Immature natural killer cell (primary cell): ENCODE measurements around the gene ETNPPL. TPM values are rescaled to one million over a fixed set of nuclear protein-coding genes. Genes with fewer than 3 reads are reported as not detected.
"Not testable (repeated sequence)": the region's sequence is repeated elsewhere in the genome, so short reads cannot be mapped to it uniquely, and the experiment has no call there.

Experiments
- DNase-seq, 3 donors: peaks; one replicate each; pipeline ENCODE4 v3.0.0; 2022; ENCODE audit warnings: mixed read lengths in 1 of 3
- H3K27ac Mint-ChIP-seq, 6 donors: one replicate each; pipeline ENCODE4 v1.8.0; 2020; ENCODE audit warnings: mixed read lengths in 6 of 6, mild to moderate bottlenecking in 5 of 6, inconsistent platforms in 4 of 6, moderate library complexity in 3 of 6
- H3K27me3 Mint-ChIP-seq, 3 donors: one replicate each; pipeline ENCODE4 v1.8.0; 2020 to 2021; ENCODE audit warnings: low read depth in 3 of 3, mild to moderate bottlenecking in 3 of 3, mixed read lengths in 3 of 3, moderate library complexity in 3 of 3, inconsistent platforms in 1 of 3
- H3K36me3 Mint-ChIP-seq, 3 donors: one replicate each; pipeline ENCODE4 v1.8.0; 2020; ENCODE audit warnings: mixed read lengths in 3 of 3, inconsistent platforms in 2 of 3, mild to moderate bottlenecking in 2 of 3
- H3K4me1 Mint-ChIP-seq, 2 donors: one replicate each; pipeline ENCODE4 v1.8.0; 2020; ENCODE audit warnings: inconsistent platforms in 2 of 2, mild to moderate bottlenecking in 2 of 2, mixed read lengths in 2 of 2, moderate library complexity in 1 of 2
- H3K4me3 Mint-ChIP-seq, 5 donors: one replicate each; pipeline ENCODE4 v1.8.0; 2020; ENCODE audit warnings: mild to moderate bottlenecking in 5 of 5, mixed read lengths in 5 of 5, inconsistent platforms in 3 of 5, moderate library complexity in 3 of 5
- H3K9me3 Mint-ChIP-seq, 6 donors: one replicate each; pipeline ENCODE4 v1.8.0; 2020; ENCODE audit warnings: mild to moderate bottlenecking in 6 of 6, mixed read lengths in 6 of 6, inconsistent platforms in 4 of 6, moderate library complexity in 3 of 6
- polyA plus RNA-seq, 3 donors: library from polyadenylated mRNA; unstranded; fragments of 300-500 nt; fragmentation: Illumina TruSeq; gene quantifications; one replicate each; pipeline ENCODE4 v1.2.3, GENCODE V29; 2021

Gene ETNPPL
- polyA plus RNA-seq, 3 donors from 2014 or later = not detected

DNA sequence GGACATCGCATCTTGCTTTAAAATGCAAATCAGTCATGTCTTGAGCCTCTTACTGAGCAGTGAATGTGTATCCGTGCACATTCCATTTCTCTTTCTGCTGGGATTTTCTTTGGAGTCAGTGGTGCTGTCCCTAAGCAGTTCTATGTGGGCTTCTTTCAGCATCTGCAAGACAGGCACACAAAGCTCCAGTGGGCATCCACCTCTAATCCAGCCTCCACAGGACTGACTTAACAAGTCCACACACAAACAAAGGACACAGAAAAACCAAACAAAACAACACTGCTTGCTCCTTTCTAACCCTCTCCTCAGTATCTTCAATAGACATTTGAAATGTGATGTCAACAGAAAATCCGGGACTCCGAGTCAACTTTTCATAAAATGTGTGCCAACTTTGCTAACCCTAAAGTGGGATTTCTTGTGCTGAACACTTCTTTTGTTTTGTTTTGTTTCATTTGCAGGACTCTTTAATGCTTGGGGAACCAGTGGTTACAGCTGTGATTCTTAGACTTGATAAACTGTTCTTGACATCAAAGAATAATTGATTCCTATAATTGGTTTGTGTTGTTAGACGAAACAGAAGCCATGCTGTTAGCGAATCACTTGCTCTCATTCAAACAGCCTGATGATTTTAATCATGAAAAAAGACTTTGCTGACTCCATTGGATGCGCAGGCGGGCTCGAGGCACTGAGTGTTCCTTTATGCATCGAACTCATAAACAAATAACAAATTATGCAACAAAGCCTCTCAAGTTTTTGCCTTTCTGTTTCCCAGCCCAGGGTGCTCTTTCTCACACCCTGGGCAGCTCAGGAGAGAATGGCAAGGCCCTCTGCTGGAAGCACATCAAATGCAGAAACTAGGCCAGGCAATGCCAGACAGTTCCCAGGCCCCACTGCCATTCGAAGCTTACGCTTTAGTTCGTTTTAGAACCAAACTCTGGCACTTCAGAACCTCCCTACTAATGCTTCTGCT is 20.1 kb downstream of the ETNPPL start:
- H3K27me3 Mint-ChIP-seq = peaks cover 2 to 5% (median 2%) of the 10 kb centered on the region in 3 donors
- no peaks in the 10 kb centered on the region for H3K36me3 Mint-ChIP-seq
- no peak overlapping the region for H3K4me3 Mint-ChIP-seq
- no peaks in the 10 kb centered on the region for H3K4me1 Mint-ChIP-seq
- H3K27ac Mint-ChIP-seq = no peak overlapping the region
- H3K9me3 Mint-ChIP-seq = peaks cover 0 to 2% (median 0%) of the 10 kb centered on the region in 6 donors
- DNase-seq = no peak

DNA sequence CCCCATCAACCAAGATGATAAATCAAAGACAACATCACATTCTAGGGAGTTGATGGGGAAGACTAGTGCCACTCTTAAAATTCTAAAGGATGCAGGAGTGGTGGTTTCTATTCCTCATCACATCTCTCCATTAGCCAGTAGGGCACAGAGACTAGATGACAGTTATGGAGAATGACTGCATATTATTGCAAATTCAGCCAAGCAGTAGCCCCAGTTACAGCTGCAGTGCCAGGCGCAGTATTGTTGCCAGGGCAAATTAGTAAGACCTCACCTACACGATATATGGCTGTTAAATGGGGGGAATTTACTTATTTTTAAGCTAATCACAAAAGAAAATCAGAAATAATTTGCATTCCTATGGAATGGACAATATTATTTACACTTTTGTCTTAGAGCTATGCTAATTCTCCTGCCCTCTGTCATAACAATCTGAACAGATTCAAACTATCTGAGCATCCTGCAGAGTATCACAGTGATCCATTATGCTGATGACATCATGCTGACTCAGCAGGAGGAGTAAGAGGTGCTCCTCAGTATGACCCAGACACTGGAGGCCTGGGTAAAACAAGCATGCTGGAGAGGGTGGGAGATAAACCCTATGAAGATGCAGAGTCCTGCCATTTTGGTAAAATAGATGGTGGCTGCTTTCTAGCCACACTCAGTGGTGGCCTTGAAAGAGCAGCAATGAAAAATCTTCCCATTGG is 24.7 kb downstream of the ETNPPL start:
- DNase-seq = no peak
- Mint-ChIP-seq H3K27ac (no peak overlapping the region), H3K4me3 (no peak overlapping the region), H3K27me3 (peaks cover 2 to 7% (median 2%) of the 10 kb centered on the region in 3 donors), H3K9me3 (peaks cover 0 to 2% (median 0%) of the 10 kb centered on the region in 6 donors), H3K4me1 (no peaks in the 10 kb centered on the region), H3K36me3 (no peaks in the 10 kb centered on the region)

DNA sequence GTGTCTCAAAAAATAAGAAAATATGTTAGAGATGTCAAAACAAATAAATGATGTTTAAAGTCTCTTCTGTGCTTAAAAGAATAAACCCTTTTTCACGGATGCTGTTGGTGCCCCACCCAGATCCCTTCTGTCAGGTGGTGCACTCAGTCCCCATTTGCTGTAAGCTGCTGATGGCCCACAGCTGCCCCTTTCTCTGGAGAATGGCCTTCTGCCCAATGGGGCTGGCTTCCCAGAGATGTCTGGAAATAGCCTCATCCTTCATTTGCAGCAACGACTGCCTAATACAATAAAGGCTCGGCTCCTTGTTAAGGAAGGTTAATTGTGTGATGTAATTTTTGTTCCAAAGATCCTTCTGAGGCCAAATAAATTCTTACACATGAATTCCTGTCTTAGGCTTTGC is 31.8 kb downstream of the ETNPPL start:
- peaks cover 0 to 9% (median 7%) of the 10 kb centered on the region in 6 donors for H3K9me3 Mint-ChIP-seq
- H3K4me1 Mint-ChIP-seq = no peaks in the 10 kb centered on the region
- H3K36me3 Mint-ChIP-seq = peaks cover 0 to 3% (median 0%) of the 10 kb centered on the region in 3 donors
- H3K4me3 Mint-ChIP-seq = no peak overlapping the region
- no peak overlapping the region for H3K27ac Mint-ChIP-seq
- DNase-seq = no peak
- H3K27me3 Mint-ChIP-seq = peaks cover 0 to 4% (median 2%) of the 10 kb centered on the region in 3 donors

DNA sequence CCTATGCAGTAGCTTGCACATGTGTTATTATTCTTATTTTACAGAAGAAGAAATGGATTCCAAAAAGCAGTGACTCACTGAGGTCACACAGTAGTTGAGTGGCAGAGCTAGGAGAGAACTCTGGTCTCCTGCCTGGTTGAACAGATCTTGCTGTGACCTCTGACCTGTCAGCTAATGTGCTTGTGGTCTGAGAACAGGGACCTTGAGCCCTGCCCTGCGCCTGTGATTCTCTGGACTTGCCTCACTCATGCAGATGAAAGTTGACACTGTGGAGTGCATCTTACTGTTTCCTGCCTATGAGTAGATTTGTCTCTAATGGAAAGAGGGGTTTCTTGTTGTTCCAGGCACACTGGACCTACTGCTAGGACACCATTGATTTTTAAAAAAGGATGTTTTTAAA is 32.3 kb downstream of the ETNPPL start:
- Mint-ChIP-seq H3K9me3 (peaks cover 0 to 9% (median 7%) of the 10 kb centered on the region in 6 donors), H3K4me3 (no peak overlapping the region), H3K27me3 (peaks cover 0 to 4% (median 2%) of the 10 kb centered on the region in 3 donors), H3K36me3 (peaks cover 0 to 3% (median 0%) of the 10 kb centered on the region in 3 donors), H3K27ac (no peak overlapping the region), H3K4me1 (no peaks in the 10 kb centered on the region)
- DNase-seq = no peak

DNA sequence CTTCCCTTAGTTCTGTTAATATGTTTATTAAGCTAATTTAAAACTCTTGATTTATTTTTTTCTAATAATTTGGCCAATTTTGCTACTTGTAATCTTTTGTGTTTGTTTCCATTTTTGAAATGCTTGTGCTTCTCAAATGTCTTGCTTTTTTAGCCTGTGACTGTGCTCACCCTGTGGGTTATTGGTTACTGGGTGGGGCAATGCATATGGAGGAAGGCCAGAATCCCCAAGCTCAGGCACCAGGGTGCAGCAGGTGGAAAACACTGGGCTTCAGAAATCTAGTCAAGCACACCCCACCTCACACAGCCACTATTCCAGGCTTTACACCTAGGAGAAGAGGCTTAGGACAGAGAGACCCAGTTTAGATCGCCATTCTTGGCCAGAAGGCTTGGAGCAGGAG is 33.1 kb downstream of the ETNPPL start:
- Mint-ChIP-seq H3K36me3 (peaks cover 0 to 3% (median 0%) of the 10 kb centered on the region in 3 donors), H3K27ac (no peak overlapping the region), H3K27me3 (peaks cover 0 to 4% (median 2%) of the 10 kb centered on the region in 3 donors), H3K4me3 (no peak overlapping the region), H3K4me1 (no peaks in the 10 kb centered on the region), H3K9me3 (peaks cover 0 to 9% (median 7%) of the 10 kb centered on the region in 6 donors)
- DNase-seq = no peak

DNA sequence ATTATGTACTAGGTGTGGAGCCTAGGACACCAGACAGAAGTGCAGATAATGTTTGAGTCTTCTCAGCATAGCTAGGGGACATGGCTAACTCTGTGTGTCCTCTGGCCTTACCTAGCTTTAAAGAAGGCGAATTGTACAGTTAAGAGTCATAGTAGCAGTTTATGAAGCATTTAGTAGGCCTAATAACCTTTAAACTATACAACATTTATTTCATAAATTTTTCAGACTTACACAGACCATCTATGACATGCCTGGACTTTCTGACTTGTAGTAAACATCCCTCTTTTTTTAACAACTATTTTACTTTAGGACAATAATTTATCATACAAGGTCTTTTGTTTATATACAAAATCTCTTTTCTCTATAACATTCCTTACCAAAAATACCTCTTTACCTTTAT is 37.4 kb downstream of the ETNPPL start:
- Mint-ChIP-seq H3K27ac (no peak overlapping the region), H3K36me3 (peaks cover 0 to 3% (median 0%) of the 10 kb centered on the region in 3 donors), H3K9me3 (peaks cover 2 to 12% (median 7%) of the 10 kb centered on the region in 6 donors), H3K4me1 (no peaks in the 10 kb centered on the region), H3K4me3 (no peak overlapping the region), H3K27me3 (peaks cover 2 to 4% (median 3%) of the 10 kb centered on the region in 3 donors)
- DNase-seq = no peak

DNA sequence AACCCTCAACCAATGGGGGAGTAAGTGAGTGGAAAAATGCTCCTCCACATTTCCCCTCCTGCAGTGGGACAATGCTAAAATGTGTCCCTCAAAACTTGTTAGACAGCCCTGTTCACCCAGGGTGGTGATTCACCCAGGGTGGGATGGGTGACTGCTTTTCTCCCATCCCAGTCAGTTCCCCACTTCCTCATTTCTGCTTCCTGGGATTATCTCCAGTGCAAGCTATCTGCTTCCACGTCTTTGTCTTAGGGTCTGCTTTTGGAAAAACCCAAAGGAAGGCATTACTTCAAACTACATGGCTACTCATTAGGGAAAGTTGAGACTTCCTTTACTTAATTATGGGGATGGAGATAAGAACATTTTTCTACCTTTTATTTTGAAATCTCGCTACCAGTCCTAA is 45.5 kb downstream of the ETNPPL start:
- Mint-ChIP-seq H3K27me3 (peaks cover 2 to 6% (median 5%) of the 10 kb centered on the region in 3 donors), H3K36me3 (no peaks in the 10 kb centered on the region), H3K9me3 (no peaks in the 10 kb centered on the region), H3K4me1 (no peaks in the 10 kb centered on the region), H3K27ac (no peak overlapping the region), H3K4me3 (no peak overlapping the region)
- DNase-seq = no peak

DNA sequence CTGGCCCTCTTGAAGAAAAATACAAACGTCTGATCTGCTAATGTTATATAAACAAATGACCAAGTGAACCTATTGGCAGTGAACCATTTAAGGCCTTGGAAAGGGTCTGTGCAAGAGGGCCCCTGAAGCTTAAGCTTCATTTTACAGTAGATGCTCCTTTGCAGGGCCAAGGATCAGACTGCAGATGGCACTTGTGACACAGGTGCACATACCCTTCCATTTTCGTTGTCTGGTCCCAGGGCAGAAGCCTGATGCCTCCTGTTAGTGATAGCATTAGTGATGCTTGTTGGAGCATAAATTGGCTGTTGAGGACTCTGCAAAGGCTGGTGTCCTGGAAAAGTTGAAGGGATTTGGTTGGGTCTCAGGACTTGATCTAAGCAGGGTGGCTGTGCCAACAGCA is 46.5 kb downstream of the ETNPPL start:
- peaks cover 4 to 6% (median 5%) of the 10 kb centered on the region in 3 donors for H3K27me3 Mint-ChIP-seq

DNA sequence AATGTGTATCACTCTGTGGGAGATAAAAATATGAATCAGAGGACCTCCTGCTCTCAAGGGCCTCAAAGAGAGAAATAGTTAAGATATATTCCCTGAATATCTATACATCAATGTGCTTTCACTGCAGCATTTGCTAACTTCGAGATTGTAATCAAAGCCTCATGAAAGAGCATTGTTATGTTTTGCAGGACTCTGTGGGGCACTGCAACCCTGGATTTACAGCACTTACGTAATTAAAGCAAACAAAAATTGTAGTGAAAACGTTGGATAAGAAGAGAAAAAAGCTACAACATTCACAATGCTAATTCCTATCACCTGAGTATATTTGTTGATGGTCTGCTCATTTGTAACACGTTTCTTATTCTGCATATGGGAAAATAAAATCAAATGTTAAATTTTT is 48.0 kb downstream of the ETNPPL start:
- Mint-ChIP-seq H3K4me1 (no peaks in the 10 kb centered on the region), H3K4me3 (no peak overlapping the region), H3K9me3 (peaks cover 0 to 2% (median 0%) of the 10 kb centered on the region in 6 donors), H3K27me3 (peaks cover 2 to 5% (median 4%) of the 10 kb centered on the region in 3 donors), H3K27ac (no peak overlapping the region), H3K36me3 (no peaks in the 10 kb centered on the region)
- DNase-seq = no peak

More for the DNA sequence above, 46.5 kb downstream of the ETNPPL start:
- no peak for DNase-seq
- no peaks in the 10 kb centered on the region for H3K9me3 Mint-ChIP-seq
- no peak overlapping the region for H3K4me3 Mint-ChIP-seq
- H3K36me3 Mint-ChIP-seq = no peaks in the 10 kb centered on the region
- no peak overlapping the region for H3K27ac Mint-ChIP-seq
- H3K4me1 Mint-ChIP-seq = no peaks in the 10 kb centered on the region

DNA sequence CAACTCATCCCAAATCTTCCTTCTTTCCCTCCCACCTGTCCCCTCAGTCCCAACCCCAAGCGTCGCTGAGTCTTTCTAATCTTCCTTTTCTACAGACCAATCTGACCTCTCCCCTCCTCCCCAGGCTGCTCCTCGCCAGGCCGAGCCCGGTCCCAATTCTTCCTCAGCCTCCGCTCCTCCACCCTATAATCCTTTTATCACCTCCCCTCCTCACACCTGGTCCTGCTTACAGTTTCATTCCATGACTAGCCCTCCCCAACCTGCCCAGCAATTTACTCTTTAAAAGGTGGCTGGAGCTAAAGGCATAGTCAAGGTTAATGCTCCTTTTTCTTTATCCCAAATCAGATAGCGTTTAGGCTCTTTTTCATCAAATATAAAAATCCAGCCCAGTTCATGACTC is 52.3 kb downstream of the ETNPPL start:
- H3K36me3 Mint-ChIP-seq, H3K9me3 Mint-ChIP-seq, H3K4me1 Mint-ChIP-seq, H3K27ac Mint-ChIP-seq, DNase-seq, H3K4me3 Mint-ChIP-seq, H3K27me3 Mint-ChIP-seq: not testable (repeated sequence)

DNA sequence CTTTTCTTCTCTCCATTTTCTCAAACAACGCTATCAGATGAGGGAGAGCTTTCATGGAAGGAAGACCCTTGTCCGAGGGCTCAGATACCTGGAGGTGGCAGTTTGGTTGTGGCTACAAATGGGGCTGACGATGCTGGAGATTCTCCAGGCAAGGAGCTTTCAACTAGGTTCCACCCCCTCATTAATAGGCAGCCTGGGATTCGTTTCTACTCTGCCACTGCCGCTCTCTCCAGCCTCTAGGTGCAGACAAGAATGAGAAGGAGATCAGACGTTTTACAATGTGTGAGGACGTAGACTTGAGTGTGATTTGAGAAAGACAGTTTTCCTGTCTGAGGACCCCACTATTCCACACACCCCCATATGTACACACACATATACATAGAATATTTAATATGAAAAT is 53.1 kb downstream of the ETNPPL start:
- H3K4me3 Mint-ChIP-seq = no peak overlapping the region
- H3K36me3 Mint-ChIP-seq = no peaks in the 10 kb centered on the region
- no peak overlapping the region for H3K27ac Mint-ChIP-seq
- no peak for DNase-seq
- H3K4me1 Mint-ChIP-seq = no peaks in the 10 kb centered on the region
- H3K27me3 Mint-ChIP-seq = peaks cover 0 to 3% (median 2%) of the 10 kb centered on the region in 3 donors
- H3K9me3 Mint-ChIP-seq = peaks cover 0 to 2% (median 0%) of the 10 kb centered on the region in 6 donors

DNA sequence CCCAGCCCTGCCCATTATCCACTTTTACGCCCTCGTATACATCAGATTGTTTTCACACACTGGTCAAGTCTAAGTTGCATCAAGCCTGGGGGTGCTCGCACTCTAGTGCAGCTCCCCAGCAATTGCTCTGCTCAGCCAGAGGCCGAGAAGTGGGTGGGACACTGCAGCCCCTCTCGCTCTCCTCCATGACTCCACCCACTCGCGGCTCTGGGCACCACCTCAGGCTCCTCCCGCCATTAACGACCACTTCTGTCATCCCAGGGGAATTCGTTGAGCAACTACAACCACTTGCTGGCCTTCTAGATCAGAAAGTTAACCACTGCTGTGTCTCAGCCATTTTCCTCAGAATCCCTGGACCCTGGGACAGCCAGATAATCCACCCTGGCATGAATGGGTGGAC is 53.6 kb downstream of the ETNPPL start:
- Mint-ChIP-seq H3K27me3 (peaks cover 0 to 3% (median 2%) of the 10 kb centered on the region in 3 donors), H3K4me3 (no peak overlapping the region), H3K27ac (no peak overlapping the region)

DNA sequence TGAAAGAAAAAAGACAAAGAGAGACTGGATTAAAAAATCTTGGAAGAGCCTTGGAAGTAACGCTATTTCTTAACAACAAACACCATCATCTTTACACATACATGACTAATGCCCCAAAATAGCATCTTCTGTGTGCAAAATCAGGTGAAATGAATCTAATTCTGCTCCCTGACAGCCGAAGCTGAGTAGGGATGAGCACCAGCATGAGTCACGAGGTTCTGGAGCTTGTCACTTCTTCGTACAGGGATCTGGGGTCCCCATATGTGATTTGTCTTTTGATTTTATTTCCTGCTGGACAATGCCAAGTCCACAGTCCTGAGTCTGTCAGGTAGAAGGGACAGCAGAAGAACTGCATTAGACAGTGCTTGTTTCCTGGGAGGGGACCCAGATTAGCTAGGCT is 56.6 kb downstream of the ETNPPL start:
- Mint-ChIP-seq H3K27me3 (peaks cover 0 to 3% (median 0%) of the 10 kb centered on the region in 3 donors), H3K36me3 (no peaks in the 10 kb centered on the region), H3K4me3 (no peak overlapping the region), H3K27ac (no peak overlapping the region), H3K9me3 (peaks cover 0 to 2% (median 0%) of the 10 kb centered on the region in 6 donors), H3K4me1 (peaks cover 8 to 15% of the 10 kb centered on the region in 2 donors)
- DNase-seq = no peak

More for the DNA sequence above, 53.6 kb downstream of the ETNPPL start:
- H3K36me3 Mint-ChIP-seq = no peaks in the 10 kb centered on the region
- H3K9me3 Mint-ChIP-seq = peaks cover 0 to 2% (median 0%) of the 10 kb centered on the region in 6 donors
- H3K4me1 Mint-ChIP-seq = no peaks in the 10 kb centered on the region
- no peak for DNase-seq

DNA sequence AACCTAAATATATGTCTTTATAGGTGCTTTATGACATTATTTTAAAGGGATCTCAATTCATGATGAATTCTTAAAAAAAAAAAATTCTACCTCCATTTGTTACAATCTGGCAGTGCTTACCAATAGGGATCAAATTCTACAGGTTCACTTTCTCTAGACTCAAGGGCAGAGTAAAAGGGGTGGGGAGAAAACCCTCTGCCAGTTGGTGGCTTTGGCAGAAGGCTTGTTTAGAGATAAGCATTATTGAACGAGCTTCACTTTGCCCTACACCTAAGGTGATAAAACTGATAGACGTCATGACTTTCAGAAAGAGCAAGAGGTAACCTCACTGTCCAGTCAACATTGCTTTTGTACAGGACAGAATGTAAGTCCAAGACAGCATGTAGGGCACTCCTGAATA is 58.9 kb downstream of the ETNPPL start:
- H3K27me3 Mint-ChIP-seq = peaks cover 0 to 3% (median 0%) of the 10 kb centered on the region in 3 donors
- H3K4me3 Mint-ChIP-seq = no peak overlapping the region
- H3K4me1 Mint-ChIP-seq = peaks cover 8 to 15% of the 10 kb centered on the region in 2 donors
- H3K27ac Mint-ChIP-seq = no peak overlapping the region
- no peaks in the 10 kb centered on the region for H3K9me3 Mint-ChIP-seq
- no peak for DNase-seq
- no peaks in the 10 kb centered on the region for H3K36me3 Mint-ChIP-seq
